ENCODE measurements around the gene AREG.

DNA sequence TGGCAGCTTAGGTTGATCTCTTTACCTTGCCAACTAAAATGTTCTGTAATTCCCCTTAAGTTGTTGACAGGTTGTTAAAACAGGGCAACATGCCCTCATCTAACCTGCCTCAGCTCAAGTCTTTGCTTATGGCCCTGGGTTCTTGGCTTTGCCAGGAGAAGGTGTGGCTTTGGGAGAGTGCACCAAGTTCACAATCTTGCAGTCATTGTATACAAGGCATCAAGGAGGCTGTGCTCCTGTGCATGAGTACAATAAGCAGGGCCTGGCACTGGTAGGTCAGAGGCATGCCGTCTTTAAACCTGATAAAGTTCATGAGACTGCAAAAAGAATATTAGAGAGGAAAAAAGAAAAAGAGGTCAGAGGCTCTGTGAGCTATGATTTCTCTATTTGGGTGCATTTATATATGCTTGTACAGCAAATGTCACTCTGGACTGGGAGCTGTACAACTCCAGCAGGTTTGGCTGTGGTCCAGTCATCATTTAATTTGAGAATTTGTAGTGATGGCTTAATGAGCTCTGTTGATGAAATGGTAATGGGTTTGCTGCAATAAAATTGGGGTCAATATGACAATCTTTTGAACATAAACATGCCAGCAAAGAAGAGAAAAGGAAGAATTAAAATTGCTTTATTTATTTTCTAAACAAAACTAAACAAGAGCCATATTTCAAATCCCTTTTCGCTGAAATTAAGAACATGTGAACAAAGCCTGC lies 30.3 kb downstream of the AREG start:
- TF ChIP-seq POLR2A (IDR thresholded peaks at IDR 0.05; ENCODE audit: low read depth, low read length) (no peak), POLR2AphosphoS5 (IDR thresholded peaks at IDR 0.05; ENCODE audit: low read depth, low read length) (no peak), TAF1 (IDR thresholded peaks at IDR 0.05; ENCODE audit: low read depth, low read length) (no peak), SPI1 (IDR thresholded peaks at IDR 0.05; ENCODE audit: low read depth, low read length) (no peak)

All from GM12891 (cell line).